OCI-LY7 (cell line): ENCODE data around the gene SPECC1.

Experiments
- CTCF ChIP-seq: fragments of 200-600 bp; sonication (generic); conservative IDR thresholded peaks from 2 replicates; pipeline ENCODE4 v1.5.1; 2014; ENCODE audit warnings: mild to moderate bottlenecking, antibody characterized with exemption, low read length, moderate library complexity, mixed read lengths
- EZH2phosphoT487 ChIP-seq: fragments of 200-600 bp; sonication (generic); IDR thresholded peaks from 2 replicates; pipeline ENCODE4 v1.6.1; 2018; ENCODE audit warnings: low read depth, borderline replicate concordance, mild to moderate bottlenecking, mixed run types, antibody characterized with exemption, low read length, moderate library complexity, mixed read lengths

GRCh38 chr17:20173091-20173490, 163.9 kb downstream of the SPECC1 start:
- TF ChIP-seq CTCF (no peak), EZH2phosphoT487 (no peak)
